ENCODE data around the gene RGS9.

DNA sequence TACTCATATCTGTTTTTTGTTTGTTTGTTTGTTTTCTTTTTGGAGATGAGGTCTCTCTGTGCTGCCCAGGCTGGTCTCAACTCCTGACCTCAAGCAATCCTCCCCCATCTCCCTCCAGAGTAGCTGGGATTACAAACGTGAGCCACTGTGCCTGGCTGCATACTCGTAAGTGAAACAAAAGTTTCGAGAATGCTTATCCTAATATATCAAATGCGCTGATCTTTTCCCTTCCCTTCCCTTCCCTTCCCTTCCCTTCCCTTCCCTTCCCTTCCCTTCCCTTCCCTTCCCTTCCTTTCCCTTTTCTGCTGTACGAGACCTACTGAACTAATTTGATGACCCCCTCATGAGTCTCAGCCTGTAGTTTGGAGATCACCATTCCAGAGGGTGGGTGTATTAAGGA, 122.1 kb downstream of the RGS9 start:
- TF ChIP-seq CTCF (IDR thresholded peaks at IDR 0.05 in 4 of 5, conservative IDR thresholded peaks at IDR 0.05 in 1 of 5) (no peak), POLR2A (IDR thresholded peaks at IDR 0.05) (no peak)

All from gastrocnemius medialis (tissue), 4 donors.